GM23338 (cell line): ENCODE data around the gene DTNA. TPM values are rescaled to one million over a fixed set of nuclear protein-coding genes. Genes with fewer than 3 reads are reported as not detected.

Source experiments
- ATAC-seq: fragments of 200-7000 bp; cut with Tn5 transposase; 3 replicates; pipeline ENCODE4 v1.9.1; 2020
- DNase-seq: peaks from one replicate; pipeline ENCODE4 v3.0.0-alpha.2; 2015; ENCODE audit warnings: low spot score
- H2AFZ ChIP-seq: fragments of 200-600 bp; sonication (generic); 2 replicates; pipeline ENCODE4 v1.8.0; 2016; ENCODE audit warnings: antibody characterized with exemption, mild to moderate bottlenecking, moderate library complexity
- H3F3A ChIP-seq: fragments of 200-600 bp; sonication (generic); replicated peaks from 2 replicates; pipeline ENCODE4 v1.8.0; 2017; ENCODE audit warnings: antibody characterized with exemption, mixed run types, low read depth
- H3K27ac ChIP-seq: fragments of 200-600 bp; sonication (generic); 2 replicates; pipeline ENCODE4 v1.6.1; 2016; ENCODE audit warnings: low read depth
- H3K27me3 ChIP-seq: fragments of 200-600 bp; sonication (generic); 2 replicates; pipeline ENCODE4 v1.8.0; 2016; ENCODE audit warnings: mild to moderate bottlenecking, mixed run types, moderate library complexity; ENCODE audit not compliant: insufficient read depth
- H3K36me3 ChIP-seq: fragments of 200-600 bp; sonication (generic); 2 replicates; pipeline ENCODE4 v1.8.0; 2016; ENCODE audit warnings: mild to moderate bottlenecking; ENCODE audit not compliant: insufficient read depth
- H3K4me1 ChIP-seq: fragments of 200-600 bp; sonication (generic); 2 replicates; pipeline ENCODE4 v1.8.0; 2016; ENCODE audit warnings: mild to moderate bottlenecking, moderate library complexity; ENCODE audit not compliant: insufficient read depth
- H3K4me2 ChIP-seq: fragments of 200-600 bp; sonication (generic); 2 replicates; pipeline ENCODE4 v1.7.1; 2017; ENCODE audit warnings: mixed run types
- H3K4me3 ChIP-seq: fragments of 200-600 bp; sonication (generic); 2 replicates; pipeline ENCODE4 v1.6.1; 2016; ENCODE audit warnings: mixed run types
- H3K79me2 ChIP-seq: fragments of 200-600 bp; sonication (generic); replicated peaks from 2 replicates; pipeline ENCODE4 v1.8.0; 2017; ENCODE audit warnings: mild to moderate bottlenecking; ENCODE audit not compliant: insufficient read depth
- H3K9me2 ChIP-seq: fragments of 200-600 bp; sonication (generic); 2 replicates; pipeline ENCODE4 v1.8.0; 2017; ENCODE audit not compliant: insufficient read depth
- H4K20me1 ChIP-seq: fragments of 200-600 bp; sonication (generic); replicated peaks from 2 replicates; pipeline ENCODE4 v1.8.0; 2017; ENCODE audit warnings: mild to moderate bottlenecking; ENCODE audit not compliant: insufficient read depth
- H3K27ac Mint-ChIP-seq: 2 replicates; pipeline ENCODE4 v1.8.0; 2020; ENCODE audit warnings: inconsistent platforms, mild to moderate bottlenecking, moderate library complexity, mixed read lengths
- H3K27me3 Mint-ChIP-seq: 3 replicates; pipeline ENCODE4 v1.8.0; 2022; ENCODE audit warnings: low read depth, mild to moderate bottlenecking, moderate library complexity, mixed read lengths, inconsistent platforms; ENCODE audit not compliant: insufficient read depth, poor library complexity
- H3K36me3 Mint-ChIP-seq: 3 replicates; pipeline ENCODE4 v1.8.0; 2021; ENCODE audit warnings: low read depth, mild to moderate bottlenecking, inconsistent platforms, moderate library complexity, mixed read lengths
- H3K4me1 Mint-ChIP-seq: 3 replicates; pipeline ENCODE4 v1.8.0; 2020; ENCODE audit warnings: mild to moderate bottlenecking, inconsistent platforms, mixed read lengths
- H3K4me3 Mint-ChIP-seq: 3 replicates; pipeline ENCODE4 v1.8.0; 2021; ENCODE audit warnings: moderate library complexity, mild to moderate bottlenecking, inconsistent platforms, mixed read lengths
- H3K9me3 Mint-ChIP-seq: 3 replicates; pipeline ENCODE4 v1.8.0; 2020; ENCODE audit warnings: moderate library complexity, mild to moderate bottlenecking, inconsistent platforms, mixed read lengths
- CREB1 ChIP-seq: fragments of 250-450 bp; sonication (Bioruptor Pico); IDR thresholded peaks from 2 replicates; pipeline ENCODE4 v1.5.0; 2020; ENCODE audit warnings: low read depth, mild to moderate bottlenecking, moderate library complexity
- EZH2 ChIP-seq: fragments of 200-600 bp; sonication (generic); IDR thresholded peaks from one replicate; pipeline ENCODE4 v1.8.0; 2017; ENCODE audit warnings: antibody characterized with exemption, mild to moderate bottlenecking, low read depth; ENCODE audit not compliant: unreplicated experiment
- EZH2phosphoT487 ChIP-seq: fragments of 200-600 bp; sonication (generic); IDR thresholded peaks from one replicate; pipeline ENCODE4 v1.8.1; 2018; ENCODE audit warnings: antibody characterized with exemption; ENCODE audit not compliant: unreplicated experiment
- JUNB ChIP-seq: IDR thresholded peaks from one replicate; pipeline ENCODE4 v1.6.1; 2016; ENCODE audit warnings: antibody characterized with exemption; ENCODE audit not compliant: unreplicated experiment
- NANOG ChIP-seq: IDR thresholded peaks from 2 replicates; pipeline ENCODE4 v1.6.1; 2016; ENCODE audit warnings: antibody characterized with exemption, borderline replicate concordance
- POLR2AphosphoS5 ChIP-seq: IDR thresholded peaks from 2 replicates; pipeline ENCODE4 v1.6.1; 2016; ENCODE audit warnings: antibody characterized with exemption, low read depth
- STAT1 ChIP-seq: IDR thresholded peaks from one replicate; pipeline ENCODE4 v1.6.1; 2016; ENCODE audit warnings: antibody characterized with exemption; ENCODE audit not compliant: unreplicated experiment
- ZNF114 ChIP-seq: fragments of 250-450 bp; sonication (Bioruptor Pico); IDR thresholded peaks from 2 replicates; pipeline ENCODE4 v1.5.0; 2020; ENCODE audit warnings: mild to moderate bottlenecking, moderate library complexity
- ZNF331 ChIP-seq: fragments of 250-450 bp; sonication (Bioruptor Pico); IDR thresholded peaks from 2 replicates; pipeline ENCODE4 v1.5.0; 2020; ENCODE audit warnings: low read depth, mild to moderate bottlenecking, moderate library complexity
- polyA plus RNA-seq: library from polyadenylated mRNA; unstranded; fragments of >200 nt; fragmentation: Nextera tagmentation; extraction: Ambion mirVana; gene quantifications from 2 replicates; pipeline ENCODE4 v1.2.1, GENCODE V29; 2016
- total RNA-seq: library from RNA; depleted of rRNA; stranded (reverse); fragments of >200 nt; shearing (Covaris generic); gene quantifications from 2 replicates; pipeline ENCODE4 v1.2.3, GENCODE V29; 2014
- TF ChIP-seq, protein P1 (sequence below): IDR thresholded peaks from one replicate; pipeline ENCODE4 v1.6.1; 2018; ENCODE audit warnings: antibody characterized with exemption; ENCODE audit not compliant: unreplicated experiment
- TF ChIP-seq, protein P2 (sequence below): fragments of 250-450 bp; sonication (Bioruptor Pico); IDR thresholded peaks from 2 replicates; pipeline ENCODE4 v1.5.0; 2020; ENCODE audit warnings: mild to moderate bottlenecking, moderate library complexity
- TF ChIP-seq, protein P3 (sequence below): IDR thresholded peaks from 2 replicates; pipeline ENCODE4 v1.6.1; 2016; ENCODE audit warnings: antibody characterized with exemption
- TF ChIP-seq, protein P4 (sequence below), 2 experiments: fragments of 200-600 bp in 1 of 2; sonication (generic) in 1 of 2; conservative IDR thresholded peaks; 2 replicates each; pipeline versions ENCODE4 v1.5.1 to v1.6.1; 2016 to 2017; ENCODE audit warnings: antibody characterized with exemption in 2 of 2, low read depth in 2 of 2, mild to moderate bottlenecking in 2 of 2, moderate library complexity in 1 of 2

Gene DTNA
- total and polyA plus RNA-seq, 2 experiments from 2014 or later: 11.5 to 25.1 TPM

GRCh38 chr18:34904994-34905393 lies 194.9 kb downstream of the DTNA start:
- ATAC-seq (no peak), DNase-seq (no peak)
- H2AFZ ChIP-seq: no peak overlapping the region
- H3K27me3 Mint-ChIP-seq: peaks cover 3% of the 10 kb centered on the region
- no peak overlapping the region for H3K4me2 ChIP-seq
- H3K27ac Mint-ChIP-seq: no peak overlapping the region
- no peaks in the 10 kb centered on the region for H3K4me1 ChIP-seq
- H3K27me3 ChIP-seq: no peaks in the 10 kb centered on the region
- H3K4me3 Mint-ChIP-seq: no peak overlapping the region
- H3K4me3 ChIP-seq: no peak overlapping the region
- H3K27ac ChIP-seq: no peak overlapping the region
- TF ChIP-seq ZNF331 (CRISPR knock-in tag) (no peak), ZNF114 (CRISPR knock-in tag) (no peak), EZH2 (no peak), EZH2phosphoT487 (no peak), POLR2AphosphoS5 (no peak), CREB1 (no peak), NANOG (no peak), JUNB (no peak), STAT1 (no peak)
- TF ChIP-seq, protein P1, sequence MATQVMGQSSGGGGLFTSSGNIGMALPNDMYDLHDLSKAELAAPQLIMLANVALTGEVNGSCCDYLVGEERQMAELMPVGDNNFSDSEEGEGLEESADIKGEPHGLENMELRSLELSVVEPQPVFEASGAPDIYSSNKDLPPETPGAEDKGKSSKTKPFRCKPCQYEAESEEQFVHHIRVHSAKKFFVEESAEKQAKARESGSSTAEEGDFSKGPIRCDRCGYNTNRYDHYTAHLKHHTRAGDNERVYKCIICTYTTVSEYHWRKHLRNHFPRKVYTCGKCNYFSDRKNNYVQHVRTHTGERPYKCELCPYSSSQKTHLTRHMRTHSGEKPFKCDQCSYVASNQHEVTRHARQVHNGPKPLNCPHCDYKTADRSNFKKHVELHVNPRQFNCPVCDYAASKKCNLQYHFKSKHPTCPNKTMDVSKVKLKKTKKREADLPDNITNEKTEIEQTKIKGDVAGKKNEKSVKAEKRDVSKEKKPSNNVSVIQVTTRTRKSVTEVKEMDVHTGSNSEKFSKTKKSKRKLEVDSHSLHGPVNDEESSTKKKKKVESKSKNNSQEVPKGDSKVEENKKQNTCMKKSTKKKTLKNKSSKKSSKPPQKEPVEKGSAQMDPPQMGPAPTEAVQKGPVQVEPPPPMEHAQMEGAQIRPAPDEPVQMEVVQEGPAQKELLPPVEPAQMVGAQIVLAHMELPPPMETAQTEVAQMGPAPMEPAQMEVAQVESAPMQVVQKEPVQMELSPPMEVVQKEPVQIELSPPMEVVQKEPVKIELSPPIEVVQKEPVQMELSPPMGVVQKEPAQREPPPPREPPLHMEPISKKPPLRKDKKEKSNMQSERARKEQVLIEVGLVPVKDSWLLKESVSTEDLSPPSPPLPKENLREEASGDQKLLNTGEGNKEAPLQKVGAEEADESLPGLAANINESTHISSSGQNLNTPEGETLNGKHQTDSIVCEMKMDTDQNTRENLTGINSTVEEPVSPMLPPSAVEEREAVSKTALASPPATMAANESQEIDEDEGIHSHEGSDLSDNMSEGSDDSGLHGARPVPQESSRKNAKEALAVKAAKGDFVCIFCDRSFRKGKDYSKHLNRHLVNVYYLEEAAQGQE: no peak
- TF ChIP-seq, protein P2, sequence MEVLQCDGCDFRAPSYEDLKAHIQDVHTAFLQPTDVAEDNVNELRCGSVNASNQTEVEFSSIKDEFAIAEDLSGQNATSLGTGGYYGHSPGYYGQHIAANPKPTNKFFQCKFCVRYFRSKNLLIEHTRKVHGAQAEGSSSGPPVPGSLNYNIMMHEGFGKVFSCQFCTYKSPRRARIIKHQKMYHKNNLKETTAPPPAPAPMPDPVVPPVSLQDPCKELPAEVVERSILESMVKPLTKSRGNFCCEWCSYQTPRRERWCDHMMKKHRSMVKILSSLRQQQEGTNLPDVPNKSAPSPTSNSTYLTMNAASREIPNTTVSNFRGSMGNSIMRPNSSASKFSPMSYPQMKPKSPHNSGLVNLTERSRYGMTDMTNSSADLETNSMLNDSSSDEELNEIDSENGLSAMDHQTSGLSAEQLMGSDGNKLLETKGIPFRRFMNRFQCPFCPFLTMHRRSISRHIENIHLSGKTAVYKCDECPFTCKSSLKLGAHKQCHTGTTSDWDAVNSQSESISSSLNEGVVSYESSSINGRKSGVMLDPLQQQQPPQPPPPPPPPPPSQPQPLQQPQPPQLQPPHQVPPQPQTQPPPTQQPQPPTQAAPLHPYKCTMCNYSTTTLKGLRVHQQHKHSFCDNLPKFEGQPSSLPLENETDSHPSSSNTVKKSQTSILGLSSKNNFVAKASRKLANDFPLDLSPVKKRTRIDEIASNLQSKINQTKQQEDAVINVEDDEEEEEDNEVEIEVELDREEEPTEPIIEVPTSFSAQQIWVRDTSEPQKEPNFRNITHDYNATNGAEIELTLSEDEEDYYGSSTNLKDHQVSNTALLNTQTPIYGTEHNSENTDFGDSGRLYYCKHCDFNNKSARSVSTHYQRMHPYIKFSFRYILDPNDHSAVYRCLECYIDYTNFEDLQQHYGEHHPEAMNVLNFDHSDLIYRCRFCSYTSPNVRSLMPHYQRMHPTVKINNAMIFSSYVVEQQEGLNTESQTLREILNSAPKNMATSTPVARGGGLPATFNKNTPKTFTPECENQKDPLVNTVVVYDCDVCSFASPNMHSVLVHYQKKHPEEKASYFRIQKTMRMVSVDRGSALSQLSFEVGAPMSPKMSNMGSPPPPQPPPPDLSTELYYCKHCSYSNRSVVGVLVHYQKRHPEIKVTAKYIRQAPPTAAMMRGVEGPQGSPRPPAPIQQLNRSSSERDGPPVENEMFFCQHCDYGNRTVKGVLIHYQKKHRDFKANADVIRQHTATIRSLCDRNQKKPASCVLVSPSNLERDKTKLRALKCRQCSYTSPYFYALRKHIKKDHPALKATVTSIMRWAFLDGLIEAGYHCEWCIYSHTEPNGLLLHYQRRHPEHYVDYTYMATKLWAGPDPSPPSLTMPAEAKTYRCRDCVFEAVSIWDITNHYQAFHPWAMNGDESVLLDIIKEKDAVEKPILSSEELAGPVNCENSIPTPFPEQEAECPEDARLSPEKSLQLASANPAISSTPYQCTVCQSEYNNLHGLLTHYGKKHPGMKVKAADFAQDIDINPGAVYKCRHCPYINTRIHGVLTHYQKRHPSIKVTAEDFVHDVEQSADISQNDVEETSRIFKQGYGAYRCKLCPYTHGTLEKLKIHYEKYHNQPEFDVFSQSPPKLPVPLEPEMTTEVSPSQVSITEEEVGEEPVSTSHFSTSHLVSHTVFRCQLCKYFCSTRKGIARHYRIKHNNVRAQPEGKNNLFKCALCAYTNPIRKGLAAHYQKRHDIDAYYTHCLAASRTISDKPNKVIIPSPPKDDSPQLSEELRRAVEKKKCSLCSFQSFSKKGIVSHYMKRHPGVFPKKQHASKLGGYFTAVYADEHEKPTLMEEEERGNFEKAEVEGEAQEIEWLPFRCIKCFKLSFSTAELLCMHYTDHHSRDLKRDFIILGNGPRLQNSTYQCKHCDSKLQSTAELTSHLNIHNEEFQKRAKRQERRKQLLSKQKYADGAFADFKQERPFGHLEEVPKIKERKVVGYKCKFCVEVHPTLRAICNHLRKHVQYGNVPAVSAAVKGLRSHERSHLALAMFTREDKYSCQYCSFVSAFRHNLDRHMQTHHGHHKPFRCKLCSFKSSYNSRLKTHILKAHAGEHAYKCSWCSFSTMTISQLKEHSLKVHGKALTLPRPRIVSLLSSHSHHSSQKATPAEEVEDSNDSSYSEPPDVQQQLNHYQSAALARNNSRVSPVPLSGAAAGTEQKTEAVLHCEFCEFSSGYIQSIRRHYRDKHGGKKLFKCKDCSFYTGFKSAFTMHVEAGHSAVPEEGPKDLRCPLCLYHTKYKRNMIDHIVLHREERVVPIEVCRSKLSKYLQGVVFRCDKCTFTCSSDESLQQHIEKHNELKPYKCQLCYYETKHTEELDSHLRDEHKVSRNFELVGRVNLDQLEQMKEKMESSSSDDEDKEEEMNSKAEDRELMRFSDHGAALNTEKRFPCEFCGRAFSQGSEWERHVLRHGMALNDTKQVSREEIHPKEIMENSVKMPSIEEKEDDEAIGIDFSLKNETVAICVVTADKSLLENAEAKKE (CRISPR knock-in tag): no peak
- TF ChIP-seq, protein P3, sequence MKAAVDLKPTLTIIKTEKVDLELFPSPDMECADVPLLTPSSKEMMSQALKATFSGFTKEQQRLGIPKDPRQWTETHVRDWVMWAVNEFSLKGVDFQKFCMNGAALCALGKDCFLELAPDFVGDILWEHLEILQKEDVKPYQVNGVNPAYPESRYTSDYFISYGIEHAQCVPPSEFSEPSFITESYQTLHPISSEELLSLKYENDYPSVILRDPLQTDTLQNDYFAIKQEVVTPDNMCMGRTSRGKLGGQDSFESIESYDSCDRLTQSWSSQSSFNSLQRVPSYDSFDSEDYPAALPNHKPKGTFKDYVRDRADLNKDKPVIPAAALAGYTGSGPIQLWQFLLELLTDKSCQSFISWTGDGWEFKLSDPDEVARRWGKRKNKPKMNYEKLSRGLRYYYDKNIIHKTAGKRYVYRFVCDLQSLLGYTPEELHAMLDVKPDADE: no peak
- TF ChIP-seq, protein P4, sequence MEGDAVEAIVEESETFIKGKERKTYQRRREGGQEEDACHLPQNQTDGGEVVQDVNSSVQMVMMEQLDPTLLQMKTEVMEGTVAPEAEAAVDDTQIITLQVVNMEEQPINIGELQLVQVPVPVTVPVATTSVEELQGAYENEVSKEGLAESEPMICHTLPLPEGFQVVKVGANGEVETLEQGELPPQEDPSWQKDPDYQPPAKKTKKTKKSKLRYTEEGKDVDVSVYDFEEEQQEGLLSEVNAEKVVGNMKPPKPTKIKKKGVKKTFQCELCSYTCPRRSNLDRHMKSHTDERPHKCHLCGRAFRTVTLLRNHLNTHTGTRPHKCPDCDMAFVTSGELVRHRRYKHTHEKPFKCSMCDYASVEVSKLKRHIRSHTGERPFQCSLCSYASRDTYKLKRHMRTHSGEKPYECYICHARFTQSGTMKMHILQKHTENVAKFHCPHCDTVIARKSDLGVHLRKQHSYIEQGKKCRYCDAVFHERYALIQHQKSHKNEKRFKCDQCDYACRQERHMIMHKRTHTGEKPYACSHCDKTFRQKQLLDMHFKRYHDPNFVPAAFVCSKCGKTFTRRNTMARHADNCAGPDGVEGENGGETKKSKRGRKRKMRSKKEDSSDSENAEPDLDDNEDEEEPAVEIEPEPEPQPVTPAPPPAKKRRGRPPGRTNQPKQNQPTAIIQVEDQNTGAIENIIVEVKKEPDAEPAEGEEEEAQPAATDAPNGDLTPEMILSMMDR (conservative IDR thresholded peaks at IDR 0.05; ENCODE audit: low read depth in 2 of 2): no peak
- H3K36me3 Mint-ChIP-seq: peaks cover 4% of the 10 kb centered on the region; the same call in 1 of the 3 replicates
- H3K79me2 ChIP-seq: no peaks in the 10 kb centered on the region
- no peaks in the 10 kb centered on the region for H3F3A ChIP-seq
- H3K9me2 ChIP-seq: peaks cover 9% of the 10 kb centered on the region; the same call in 1 of the 2 replicates
- H4K20me1 ChIP-seq: no peaks in the 10 kb centered on the region
- H3K4me1 Mint-ChIP-seq: no peaks in the 10 kb centered on the region
- no peaks in the 10 kb centered on the region for H3K36me3 ChIP-seq
- H3K9me3 Mint-ChIP-seq: peaks cover 15% of the 10 kb centered on the region
